IMR-90 (cell line): Measurements from ENCODE around the gene ZNF277. TPM values are rescaled to one million over a fixed set of nuclear protein-coding genes. Genes with fewer than 3 reads are reported as not detected.

Experiments used
- ATAC-seq: fragments of 200-7000 bp; cut with Tn5 transposase; 2 replicates; pipeline ENCODE4 v1.9.1; 2020; ENCODE audit warnings: low read depth, mild to moderate bottlenecking, moderate library complexity
- BruUV-seq: library from RNA; stranded (reverse); fragments of 400-500 nt; replicated peaks from 2 replicates; lab custom pipeline; 2021; lab: Mats Ljungman, UMichigan
- CTCF ChIA-PET: fragments of 300-600 bp; formaldehyde crosslinking; extraction: SDS; loops from one replicate; lab custom pipeline; 2021; ENCODE audit warnings: antibody characterized with exemption; lab: Yijun Ruan, JAX
- POLR2A ChIA-PET: fragments of 300-600 bp; sonication (Branson Sonifier 250); formaldehyde crosslinking; loops from one replicate; lab custom pipeline; 2022; ENCODE audit warnings: antibody characterized with exemption; ENCODE audit not compliant: unreplicated experiment; lab: Charles Lee
- DNase-seq: peaks from one replicate; pipeline ENCODE4 v3.0.0; 2013
- H2AFZ ChIP-seq: replicated peaks from 2 replicates; pipeline ENCODE3; 2013; ENCODE audit warnings: low read length, mild to moderate bottlenecking; ENCODE audit not compliant: poor library complexity
- H2AK5ac ChIP-seq: 2 replicates; pipeline ENCODE4 v1.6.1; 2013; ENCODE audit warnings: low read depth, low read length, inconsistent platforms
- H2AK9ac ChIP-seq: replicated peaks from 2 replicates; pipeline ENCODE3; 2013; ENCODE audit warnings: mild to moderate bottlenecking, low read depth, low read length, moderate library complexity; ENCODE audit not compliant: poor library complexity
- H2BK120ac ChIP-seq: 2 replicates; pipeline ENCODE4 v1.6.1; 2013; ENCODE audit warnings: low read depth, low read length, inconsistent platforms
- H2BK15ac ChIP-seq: 3 replicates; pipeline ENCODE4 v1.6.1; 2013; ENCODE audit warnings: low read depth, low read length, inconsistent platforms
- H2BK20ac ChIP-seq: 2 replicates; pipeline ENCODE4 v1.6.1; 2013; ENCODE audit warnings: low read depth, mild to moderate bottlenecking, inconsistent platforms, low read length, moderate library complexity
- H2BK5ac ChIP-seq: 2 replicates; pipeline ENCODE4 v1.6.1; 2013; ENCODE audit warnings: mild to moderate bottlenecking, low read depth, low read length, inconsistent platforms; ENCODE audit not compliant: poor library complexity, severe bottlenecking
- H3K14ac ChIP-seq: replicated peaks from 2 replicates; pipeline ENCODE4 v1.6.1; 2013; ENCODE audit warnings: low read depth, low read length, inconsistent platforms
- H3K18ac ChIP-seq: 2 replicates; pipeline ENCODE4 v1.6.1; 2013; ENCODE audit warnings: low read depth, low read length, control low read depth
- H3K23ac ChIP-seq: 2 replicates; pipeline ENCODE4 v1.6.1; 2013; ENCODE audit warnings: low read depth, low read length, inconsistent platforms
- H3K27ac ChIP-seq: 2 replicates; pipeline ENCODE4 v1.5.1; 2013; ENCODE audit warnings: mild to moderate bottlenecking, control low read depth, low read length; ENCODE audit not compliant: insufficient read depth
- H3K27me3 ChIP-seq: 2 replicates; pipeline ENCODE4 v1.6.1; 2013; ENCODE audit warnings: low read length; ENCODE audit not compliant: control insufficient read depth, insufficient read depth
- H3K36me3 ChIP-seq: 2 replicates; pipeline ENCODE4 v1.6.1; 2013; ENCODE audit warnings: low read length, mixed read lengths; ENCODE audit not compliant: control insufficient read depth, insufficient read depth
- H3K4ac ChIP-seq: 2 replicates; pipeline ENCODE4 v1.6.1; 2013; ENCODE audit warnings: low read depth, low read length, inconsistent platforms
- H3K4me1 ChIP-seq: 2 replicates; pipeline ENCODE4 v1.6.1; 2013; ENCODE audit warnings: low read length, mixed read lengths; ENCODE audit not compliant: control insufficient read depth, insufficient read depth
- H3K4me2 ChIP-seq: 2 replicates; pipeline ENCODE4 v1.6.1; 2013; ENCODE audit warnings: low read depth, mild to moderate bottlenecking, control low read depth, low read length, moderate library complexity
- H3K4me3 ChIP-seq: 2 replicates; pipeline ENCODE4 v1.5.1; 2013; ENCODE audit warnings: low read depth, mild to moderate bottlenecking, control low read depth, low read length, moderate library complexity; ENCODE audit not compliant: insufficient read depth
- H3K56ac ChIP-seq: 2 replicates; pipeline ENCODE4 v1.6.1; 2013; ENCODE audit warnings: low read length, inconsistent platforms; ENCODE audit not compliant: insufficient read depth; ENCODE audit errors: extremely low read depth
- H3K79me1 ChIP-seq, 2 experiments: 2 replicates each; pipeline ENCODE4 v1.6.1; 2013; ENCODE audit warnings: low read length in 2 of 2, inconsistent platforms in 1 of 2, low read depth in 1 of 2
- H3K9ac ChIP-seq: 2 replicates; pipeline ENCODE4 v1.6.1; 2013; ENCODE audit warnings: low read depth, low read length, control low read depth
- H3K9me1 ChIP-seq: 2 replicates; pipeline ENCODE4 v1.6.1; 2013; ENCODE audit warnings: low read length, inconsistent platforms; ENCODE audit not compliant: insufficient read depth
- H3K9me3 ChIP-seq: 2 replicates; pipeline ENCODE4 v1.6.1; 2013; ENCODE audit warnings: low read length; ENCODE audit not compliant: control insufficient read depth, insufficient read depth
- H4K20me1 ChIP-seq: 2 replicates; pipeline ENCODE4 v1.6.1; 2013; ENCODE audit warnings: low read length, inconsistent platforms; ENCODE audit not compliant: insufficient read depth
- H4K5ac ChIP-seq: 2 replicates; pipeline ENCODE4 v1.6.1; 2013; ENCODE audit warnings: mild to moderate bottlenecking, low read depth, low read length, control low read depth
- H4K8ac ChIP-seq, 2 experiments: 2 replicates each; pipeline ENCODE4 v1.6.1; 2013; ENCODE audit warnings: low read depth in 2 of 2, low read length in 2 of 2, control low read depth in 1 of 2, inconsistent platforms in 1 of 2
- H4K91ac ChIP-seq: 2 replicates; pipeline ENCODE4 v1.6.1; 2013; ENCODE audit warnings: low read depth, low read length, inconsistent platforms; ENCODE audit not compliant: insufficient read depth
- BHLHE40 ChIP-seq: fragments of 150-350 bp; IDR thresholded peaks from 2 replicates; pipeline ENCODE4 v1.6.1; 2016; ENCODE audit warnings: mild to moderate bottlenecking, low read depth, low read length
- CEBPB ChIP-seq: IDR thresholded peaks from 2 replicates; pipeline ENCODE4 v1.6.1; 2012; ENCODE audit warnings: low read depth, low read length, improper control_type of control experiment
- CHD1 ChIP-seq: IDR thresholded peaks from 2 replicates; pipeline ENCODE4 v1.6.1; 2012; ENCODE audit warnings: low read depth, low read length, improper control_type of control experiment
- FOS ChIP-seq: fragments of 150-350 bp; IDR thresholded peaks from 2 replicates; pipeline ENCODE4 v1.6.1; 2016; ENCODE audit warnings: low read depth, low read length
- MAFK ChIP-seq: IDR thresholded peaks from 2 replicates; pipeline ENCODE4 v1.6.1; 2012; ENCODE audit warnings: low read depth, low read length, improper control_type of control experiment
- MAZ ChIP-seq: IDR thresholded peaks from 2 replicates; pipeline ENCODE4 v1.6.1; 2012; ENCODE audit warnings: low read depth, mild to moderate bottlenecking, low read length, improper control_type of control experiment, moderate library complexity, borderline replicate concordance
- MXI1 ChIP-seq: IDR thresholded peaks from 2 replicates; pipeline ENCODE4 v1.6.1; 2012; ENCODE audit warnings: low read depth, mild to moderate bottlenecking, low read length, moderate library complexity, borderline replicate concordance
- NFE2L2 ChIP-seq: fragments of 150-350 bp; IDR thresholded peaks from 2 replicates; pipeline ENCODE4 v1.6.1; 2016; ENCODE audit warnings: low read depth, mild to moderate bottlenecking, low read length
- POLR2A ChIP-seq: IDR thresholded peaks from 2 replicates; pipeline ENCODE4 v1.6.1; 2012; ENCODE audit warnings: mild to moderate bottlenecking, low read depth, low read length
- RAD21 ChIP-seq: IDR thresholded peaks from 2 replicates; pipeline ENCODE4 v1.6.1; 2012; ENCODE audit warnings: low read length, improper control_type of control experiment
- RCOR1 ChIP-seq: IDR thresholded peaks from 2 replicates; pipeline ENCODE4 v1.6.1; 2012; ENCODE audit warnings: mild to moderate bottlenecking, low read length, improper control_type of control experiment; ENCODE audit not compliant: insufficient replicate concordance
- RFX5 ChIP-seq: IDR thresholded peaks from 2 replicates; pipeline ENCODE4 v1.8.0; 2012; ENCODE audit warnings: low read depth, mild to moderate bottlenecking, low read length, moderate library complexity
- SMC3 ChIP-seq: fragments of 150-350 bp; IDR thresholded peaks from 2 replicates; pipeline ENCODE4 v1.6.1; 2016; ENCODE audit warnings: low read depth, mild to moderate bottlenecking, antibody characterized with exemption, low read length, moderate library complexity
- dilution Hi-C: fragments of 300-500 bp; cut with HindIII; formaldehyde crosslinking; loops from one replicate; pipeline ENCODE4 v1.14.3; 2018; ENCODE audit warnings: low sequenced_read_pairs; ENCODE audit not compliant: unreplicated experiment
- in situ Hi-C: fragments of 300-500 bp; cut with MboI; formaldehyde crosslinking; loops from 3 replicates; pipeline ENCODE4 v1.14.3; 2019; ENCODE audit warnings: low sequenced_read_pairs, inconsistent platforms, mixed read lengths
- intact Hi-C: fragments of 100-400 bp; cut with micrococcal nuclease; formaldehyde crosslinking; loops from 2 replicates; pipeline ENCODE4 v1.10.0; 2022
- polyA plus RNA-seq, 3 experiments: library from polyadenylated mRNA; depleted of rRNA; stranded (reverse); fragments of >200 nt; gene quantifications; 2 replicates each; pipeline ENCODE4 v1.2.3, GENCODE V29; 2012; ENCODE audit warnings: low replicate concordance in 1 of 3
- total RNA-seq: library from RNA; depleted of rRNA; stranded (reverse); fragments of >200 nt; gene quantifications from 2 replicates; pipeline ENCODE4 v1.2.3, GENCODE V29; 2012
- TF ChIP-seq, protein P1 (sequence below): fragments of 150-350 bp; IDR thresholded peaks from 2 replicates; pipeline ENCODE4 v1.6.1; 2016; ENCODE audit warnings: low read depth, mild to moderate bottlenecking, low read length, moderate library complexity, borderline replicate concordance
- TF ChIP-seq, protein P2 (sequence below): conservative IDR thresholded peaks from 2 replicates; pipeline ENCODE4 v1.5.1; 2012; ENCODE audit warnings: mild to moderate bottlenecking, low read depth, low read length, improper control_type of control experiment
- TF ChIP-seq, protein P3 (sequence below): fragments of 150-350 bp; IDR thresholded peaks from 2 replicates; pipeline ENCODE4 v1.6.1; 2017; ENCODE audit warnings: mild to moderate bottlenecking, antibody characterized with exemption, low read length, low read depth

The ZNF277 gene
- total and polyA plus RNA-seq, 2 of the 4 experiments (the other 2 are of a cell fraction) = 7.3 to 21.3 TPM

DNA sequence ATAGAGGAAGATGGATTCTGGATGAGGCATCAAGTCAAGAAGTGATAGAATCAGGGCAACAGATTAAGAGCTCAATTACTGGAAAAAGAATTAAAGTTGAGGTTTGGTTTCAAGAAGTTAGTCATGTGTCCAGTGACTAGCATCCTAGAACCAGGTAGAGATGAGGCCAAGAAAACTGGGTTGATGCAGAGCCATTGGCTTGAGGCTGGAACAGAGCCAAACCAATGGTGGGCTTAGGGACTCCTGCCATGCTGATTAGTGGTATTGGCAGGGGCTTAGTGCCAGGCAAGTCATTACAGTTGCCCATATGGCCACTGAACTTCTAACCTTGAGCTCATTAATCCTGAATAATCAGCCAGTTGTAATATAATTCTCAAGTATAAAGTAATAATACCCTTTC lies 18.5 kb downstream of the ZNF277 start:
- H3K56ac ChIP-seq = no peak overlapping the region
- H3K4ac ChIP-seq = no peak overlapping the region
- H2BK15ac ChIP-seq = no peak overlapping the region
- H3K79me1 ChIP-seq = peaks cover 28 to 42% of the 10 kb centered on the region in 2 experiments
- H4K8ac ChIP-seq = no peak overlapping the region
- no peak overlapping the region for H2BK5ac ChIP-seq
- H3K36me3 ChIP-seq = no peaks in the 10 kb centered on the region
- no peak overlapping the region for H3K23ac ChIP-seq
- no peaks in the 10 kb centered on the region for H3K27me3 ChIP-seq
- H3K4me2 ChIP-seq = no peak overlapping the region
- H3K4me1 ChIP-seq = no peaks in the 10 kb centered on the region
- no peak overlapping the region for H3K4me3 ChIP-seq
- no peak overlapping the region for H3K18ac ChIP-seq
- no TSS peak for BruUV-seq
- H4K91ac ChIP-seq = no peak overlapping the region
- POLR2A ChIA-PET = no interaction called here
- CTCF ChIA-PET = interaction anchor here (1.5 kb wide), 1 partner anchor 10 kb away, joined by 4 read pairs; no protein-coding TSS in a partner anchor
- no peaks in the 10 kb centered on the region for H3K9me1 ChIP-seq
- no peak overlapping the region for H2AK5ac ChIP-seq
- no peak overlapping the region for H2BK120ac ChIP-seq
- in situ Hi-C loops = no loop called here
- H3K27ac ChIP-seq = no peak overlapping the region
- no peaks in the 10 kb centered on the region for H3K9me3 ChIP-seq
- intact Hi-C loops = no loop called here
- ATAC-seq (no peak), DNase-seq (no peak)
- no peak overlapping the region for H3K9ac ChIP-seq
- peaks cover 3% of the 10 kb centered on the region; the same call in 1 of the 2 replicates for H4K20me1 ChIP-seq
- H2AFZ ChIP-seq = no peak overlapping the region
- no peak overlapping the region for H4K5ac ChIP-seq
- dilution Hi-C loops = no loop called here
- H2AK9ac ChIP-seq = no peak overlapping the region
- TF ChIP-seq, protein P1, sequence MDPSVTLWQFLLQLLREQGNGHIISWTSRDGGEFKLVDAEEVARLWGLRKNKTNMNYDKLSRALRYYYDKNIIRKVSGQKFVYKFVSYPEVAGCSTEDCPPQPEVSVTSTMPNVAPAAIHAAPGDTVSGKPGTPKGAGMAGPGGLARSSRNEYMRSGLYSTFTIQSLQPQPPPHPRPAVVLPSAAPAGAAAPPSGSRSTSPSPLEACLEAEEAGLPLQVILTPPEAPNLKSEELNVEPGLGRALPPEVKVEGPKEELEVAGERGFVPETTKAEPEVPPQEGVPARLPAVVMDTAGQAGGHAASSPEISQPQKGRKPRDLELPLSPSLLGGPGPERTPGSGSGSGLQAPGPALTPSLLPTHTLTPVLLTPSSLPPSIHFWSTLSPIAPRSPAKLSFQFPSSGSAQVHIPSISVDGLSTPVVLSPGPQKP = no peak
- TF ChIP-seq RFX5 = no peak
- TF ChIP-seq, protein P2, sequence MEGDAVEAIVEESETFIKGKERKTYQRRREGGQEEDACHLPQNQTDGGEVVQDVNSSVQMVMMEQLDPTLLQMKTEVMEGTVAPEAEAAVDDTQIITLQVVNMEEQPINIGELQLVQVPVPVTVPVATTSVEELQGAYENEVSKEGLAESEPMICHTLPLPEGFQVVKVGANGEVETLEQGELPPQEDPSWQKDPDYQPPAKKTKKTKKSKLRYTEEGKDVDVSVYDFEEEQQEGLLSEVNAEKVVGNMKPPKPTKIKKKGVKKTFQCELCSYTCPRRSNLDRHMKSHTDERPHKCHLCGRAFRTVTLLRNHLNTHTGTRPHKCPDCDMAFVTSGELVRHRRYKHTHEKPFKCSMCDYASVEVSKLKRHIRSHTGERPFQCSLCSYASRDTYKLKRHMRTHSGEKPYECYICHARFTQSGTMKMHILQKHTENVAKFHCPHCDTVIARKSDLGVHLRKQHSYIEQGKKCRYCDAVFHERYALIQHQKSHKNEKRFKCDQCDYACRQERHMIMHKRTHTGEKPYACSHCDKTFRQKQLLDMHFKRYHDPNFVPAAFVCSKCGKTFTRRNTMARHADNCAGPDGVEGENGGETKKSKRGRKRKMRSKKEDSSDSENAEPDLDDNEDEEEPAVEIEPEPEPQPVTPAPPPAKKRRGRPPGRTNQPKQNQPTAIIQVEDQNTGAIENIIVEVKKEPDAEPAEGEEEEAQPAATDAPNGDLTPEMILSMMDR = no peak
- no peak for TF ChIP-seq MAFK
- no peak for TF ChIP-seq NFE2L2
- no peak for TF ChIP-seq RCOR1
- no peak for TF ChIP-seq CEBPB
- no peak for TF ChIP-seq CHD1
- no peak for TF ChIP-seq SMC3
- TF ChIP-seq RAD21 = no peak
- TF ChIP-seq MXI1 = no peak
- no peak for TF ChIP-seq FOS
- TF ChIP-seq POLR2A = no peak
- TF ChIP-seq BHLHE40 = no peak
- TF ChIP-seq MAZ = no peak
- TF ChIP-seq, protein P3, sequence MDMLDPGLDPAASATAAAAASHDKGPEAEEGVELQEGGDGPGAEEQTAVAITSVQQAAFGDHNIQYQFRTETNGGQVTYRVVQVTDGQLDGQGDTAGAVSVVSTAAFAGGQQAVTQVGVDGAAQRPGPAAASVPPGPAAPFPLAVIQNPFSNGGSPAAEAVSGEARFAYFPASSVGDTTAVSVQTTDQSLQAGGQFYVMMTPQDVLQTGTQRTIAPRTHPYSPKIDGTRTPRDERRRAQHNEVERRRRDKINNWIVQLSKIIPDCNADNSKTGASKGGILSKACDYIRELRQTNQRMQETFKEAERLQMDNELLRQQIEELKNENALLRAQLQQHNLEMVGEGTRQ = no peak
- H2BK20ac ChIP-seq = no peak overlapping the region
- no peak overlapping the region for H3K14ac ChIP-seq
